Ishikawa (cell line): ENCODE measurements around the gene PRSS38.

ENCODE experiments used
- CEBPB ChIP-seq: IDR thresholded peaks from 2 replicates; pipeline ENCODE4 v1.6.1; 2012
- CREB1 ChIP-seq: IDR thresholded peaks from 2 replicates; pipeline ENCODE4 v1.6.1; 2012; ENCODE audit warnings: low read depth
- EGR1 ChIP-seq: IDR thresholded peaks from 2 replicates; pipeline ENCODE4 v1.6.1; 2012
- YY1 ChIP-seq: IDR thresholded peaks from 2 replicates; pipeline ENCODE4 v1.6.1; 2012; ENCODE audit warnings: low read depth

GRCh38 chr1:227891223-227891954 is 75.9 kb downstream of the PRSS38 start:
- TF ChIP-seq EGR1 (no peak), YY1 (no peak), CEBPB (no peak), CREB1 (no peak)
